Dedifferentiated amniotic fluid mesenchymal stem cell (primary cell): ENCODE data around the gene SPATA33.
"Not testable (repeated sequence)": the region's sequence is repeated elsewhere in the genome, so short reads cannot be mapped to it uniquely, and the experiment has no call there.

Experiments used
- DNase-seq: peaks from one replicate; pipeline ENCODE4 v3.0.0-alpha.2; 2016; ENCODE audit errors: extremely low spot score

SPATA33 gene

GRCh38 chr16:89693931-89694783, 36.5 kb downstream of the SPATA33 start:
- no peak for DNase-seq

GRCh38 chr16:89694784-89695085, 37.1 kb downstream of the SPATA33 start:
- DNase-seq: not testable (repeated sequence)

GRCh38 chr16:89695086-89695874, 37.6 kb downstream of the SPATA33 start:
- no peak for DNase-seq

GRCh38 chr16:89695875-89696669, 38.4 kb downstream of the SPATA33 start:
- DNase-seq: no peak

DNA sequence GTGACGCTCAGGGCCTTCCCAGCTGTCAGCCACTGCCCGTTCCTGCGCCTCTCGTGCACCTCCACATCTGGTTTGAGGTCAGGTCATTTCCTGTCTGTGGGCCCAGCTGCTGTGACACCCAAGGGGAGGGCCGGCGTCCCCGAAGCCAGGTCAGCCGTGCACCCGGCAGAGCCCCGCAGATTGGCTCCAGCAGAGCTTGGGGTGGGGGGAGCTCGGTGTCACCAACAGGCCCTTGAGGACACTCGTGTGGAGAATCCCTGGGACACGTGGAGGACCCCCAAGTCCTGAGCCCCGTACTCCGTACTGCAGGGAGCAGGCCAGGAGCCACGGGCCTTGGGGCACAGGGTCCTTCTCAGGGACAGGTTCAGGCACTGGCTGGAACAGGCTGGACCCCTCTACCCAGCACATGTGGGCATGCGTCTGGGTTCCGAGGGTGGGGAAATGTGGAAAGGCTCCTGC, 39.1 kb downstream of the SPATA33 start:
- no peak for DNase-seq

DNA sequence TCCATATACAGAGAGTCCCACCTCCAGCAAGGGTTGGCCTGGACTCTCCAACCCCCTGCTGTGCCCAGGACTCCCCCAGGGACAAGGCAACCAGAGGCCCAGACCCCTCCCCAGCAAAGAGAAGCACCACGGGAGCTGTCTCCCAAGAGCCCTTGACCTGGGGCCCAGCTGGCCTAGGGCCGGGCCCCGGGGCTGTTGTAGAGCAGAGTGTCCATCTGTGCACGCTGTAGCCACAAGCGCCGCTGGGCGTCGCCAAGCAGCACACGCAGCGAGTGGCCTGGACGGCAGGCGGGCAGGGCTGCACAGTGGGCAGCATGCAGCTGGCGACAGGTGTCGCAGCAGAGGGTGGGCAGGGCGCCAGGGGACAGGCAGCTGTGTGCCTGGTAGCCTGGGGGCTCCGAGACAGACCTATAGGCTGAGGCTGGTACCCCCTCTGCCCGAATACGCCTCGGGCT, 39.6 kb downstream of the SPATA33 start:
- DNase-seq: no peak

DNA sequence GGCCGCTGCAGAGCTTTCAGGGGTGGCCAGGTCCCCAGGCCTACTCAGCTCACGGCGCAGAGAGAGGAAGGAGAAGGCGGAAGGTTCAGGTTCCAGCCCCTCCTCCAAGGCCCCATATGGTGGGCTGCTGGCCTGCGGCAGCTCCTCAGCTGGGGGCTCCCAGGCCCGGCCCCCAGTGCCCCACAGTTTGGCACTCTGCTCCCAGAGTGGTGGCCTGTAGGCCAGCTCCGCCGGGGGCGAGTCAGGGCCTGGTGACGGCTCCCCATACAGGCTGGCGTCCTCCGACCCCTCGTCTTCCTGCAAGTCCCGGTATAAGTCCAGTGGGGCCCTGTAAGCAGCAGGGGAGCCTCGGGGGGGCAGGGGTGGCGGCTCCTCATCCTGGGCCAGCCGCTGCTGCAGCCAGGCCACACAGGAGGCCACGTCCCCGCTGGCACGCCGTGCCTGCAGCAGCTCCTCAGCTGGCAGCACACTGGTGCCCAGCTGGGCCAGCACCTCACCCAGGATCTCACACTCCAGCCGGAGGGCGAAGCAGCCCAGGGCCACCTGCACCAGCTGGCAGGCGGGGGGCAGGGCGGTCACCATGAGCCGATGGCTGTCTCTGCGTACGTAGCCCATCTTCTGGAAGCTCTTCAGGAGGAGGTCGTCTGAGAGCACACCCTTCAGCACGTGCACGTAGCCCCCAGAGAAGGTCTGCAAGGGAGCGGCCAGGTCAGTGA, 40.1 kb downstream of the SPATA33 start:
- DNase-seq: no peak

GRCh38 chr16:89698717-89699116, 41.1 kb downstream of the SPATA33 start:
- not testable (repeated sequence) for DNase-seq

GRCh38 chr16:89699629-89700099, 42.0 kb downstream of the SPATA33 start:
- not testable (repeated sequence) for DNase-seq

DNA sequence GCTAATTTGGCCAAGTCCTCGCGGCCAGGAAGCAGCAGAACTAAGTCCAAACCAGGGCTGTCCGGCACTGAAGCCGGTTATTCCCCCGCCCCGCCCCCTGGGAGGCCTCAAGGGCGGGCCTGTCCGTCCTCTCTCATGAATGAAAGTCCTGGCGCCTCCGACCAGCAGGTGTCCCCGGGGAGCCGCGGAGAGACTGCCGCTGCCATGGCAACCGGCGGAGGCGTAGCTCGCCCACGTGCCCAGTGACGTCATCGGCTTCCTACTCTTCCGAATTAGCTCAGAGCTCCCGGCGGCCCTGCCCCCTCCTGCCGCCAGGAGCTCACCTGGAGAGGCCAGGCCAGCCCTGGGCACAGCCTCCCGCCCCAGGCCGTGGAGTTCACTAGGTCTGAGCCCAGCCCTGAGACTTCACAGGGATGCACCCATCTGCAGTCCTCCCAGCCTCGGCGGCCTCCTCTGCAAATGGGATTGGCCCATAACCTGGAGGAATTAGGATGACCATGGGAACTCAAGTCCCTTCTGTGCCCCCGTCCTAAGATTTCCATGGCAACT, 42.5 kb downstream of the SPATA33 start:
- DNase-seq: peak; percentile 93

- no peak for DNase-seq
These were observed 43.2 kb downstream of the SPATA33 start for GRCh38 chr16:89700649-89701424.

DNA sequence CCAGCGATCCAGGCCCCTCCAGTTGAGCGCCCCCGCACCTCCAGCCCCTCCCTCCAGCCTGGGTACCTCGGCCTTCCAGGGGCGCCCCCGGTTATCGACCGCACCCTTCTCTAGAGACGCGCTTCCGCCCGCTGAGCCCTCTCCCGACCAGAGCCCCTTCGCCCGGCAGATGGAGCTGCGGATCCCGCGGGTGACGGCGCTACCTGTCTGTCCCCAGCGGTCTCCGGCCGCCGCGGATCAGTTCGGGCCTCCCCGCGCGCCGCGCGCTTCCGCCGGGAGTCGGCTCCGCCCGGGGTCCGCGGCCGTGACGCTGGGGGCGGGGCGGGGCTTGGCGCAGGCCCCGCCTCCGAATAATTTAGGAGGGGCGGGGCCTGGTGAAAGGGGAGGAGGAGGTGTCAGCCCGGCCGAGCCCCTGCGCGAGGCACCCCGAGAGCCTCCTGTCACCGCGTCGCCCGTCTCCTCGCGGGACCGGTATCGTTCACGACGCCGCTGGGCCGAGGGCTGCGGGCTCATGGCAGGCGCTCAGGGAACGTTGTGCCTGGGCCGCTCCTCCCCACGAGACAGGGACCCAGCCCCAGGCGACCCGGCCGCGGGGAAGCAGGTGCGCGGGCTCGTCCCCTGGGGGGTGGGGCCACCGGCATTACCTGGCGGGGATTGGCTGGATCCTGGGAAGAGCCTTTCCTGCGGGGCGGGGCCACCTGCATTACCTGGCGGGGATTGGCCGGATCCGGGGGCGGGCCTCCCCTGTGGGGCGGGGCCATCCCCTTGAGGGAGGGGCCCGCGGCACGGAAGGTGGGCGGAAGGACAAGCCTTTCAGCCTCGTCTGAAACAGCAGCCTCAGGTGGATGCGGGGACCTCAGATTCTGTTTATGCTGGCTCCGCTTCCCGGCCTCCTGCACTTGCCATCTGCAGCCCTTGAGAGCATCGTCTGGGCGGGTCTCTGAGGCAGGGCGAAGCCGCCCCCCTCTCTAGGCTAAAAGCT, 44.1 kb downstream of the SPATA33 start, which contains the start of gene SPATA2L:
TSS of gene SPATA2L (minus strand) at position 281 of the 982 bp plus-strand sequence. CDS start 473 bp downstream, outside the sequence.
- peak; percentile 43 for DNase-seq

- no peak for DNase-seq
These were observed 46.6 kb downstream of the SPATA33 start for GRCh38 chr16:89704281-89704680.

DNA sequence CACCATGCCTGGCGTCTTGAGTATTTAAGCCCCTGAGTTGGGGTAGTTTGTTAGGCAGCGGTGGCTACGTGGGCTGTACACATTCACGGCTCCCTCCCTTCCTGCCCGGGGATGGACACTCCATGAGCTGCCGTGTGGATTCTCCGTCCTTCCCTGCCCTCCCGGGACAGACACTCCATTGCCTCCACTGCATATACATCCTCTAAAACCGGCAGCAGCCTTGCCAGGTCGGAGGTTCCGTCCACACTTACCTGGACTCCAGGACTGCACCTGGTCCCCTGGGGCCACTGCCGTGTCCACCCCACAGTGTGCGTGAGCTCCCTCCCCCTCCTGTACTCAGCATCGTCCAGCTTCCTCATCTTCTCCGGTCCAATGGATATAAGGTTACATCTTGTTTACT, 47.4 kb downstream of the SPATA33 start:
- no peak for DNase-seq

GRCh38 chr16:89706518-89707260, 49.1 kb downstream of the SPATA33 start:
- no peak for DNase-seq

DNA sequence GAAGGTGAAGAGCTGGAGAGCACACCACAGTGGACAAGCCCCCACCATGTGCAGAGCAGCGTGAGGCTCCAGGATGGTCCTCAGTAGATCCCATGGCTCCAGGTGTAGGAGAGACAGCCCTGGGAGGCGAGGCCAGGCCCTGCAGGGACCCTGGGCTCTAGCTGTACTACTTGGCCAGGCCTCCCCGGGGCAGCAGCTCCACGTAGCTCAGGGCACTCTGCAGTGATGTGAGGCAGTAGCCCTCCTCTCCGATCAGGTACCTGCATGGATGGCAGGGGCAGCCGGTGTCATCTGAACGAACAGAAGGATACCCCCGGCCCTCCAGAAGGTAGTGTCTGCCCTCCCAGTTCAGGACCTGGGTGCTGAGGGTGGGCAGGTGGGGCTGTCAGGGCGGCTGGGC, 50.1 kb downstream of the SPATA33 start:
- DNase-seq: no peak

DNA sequence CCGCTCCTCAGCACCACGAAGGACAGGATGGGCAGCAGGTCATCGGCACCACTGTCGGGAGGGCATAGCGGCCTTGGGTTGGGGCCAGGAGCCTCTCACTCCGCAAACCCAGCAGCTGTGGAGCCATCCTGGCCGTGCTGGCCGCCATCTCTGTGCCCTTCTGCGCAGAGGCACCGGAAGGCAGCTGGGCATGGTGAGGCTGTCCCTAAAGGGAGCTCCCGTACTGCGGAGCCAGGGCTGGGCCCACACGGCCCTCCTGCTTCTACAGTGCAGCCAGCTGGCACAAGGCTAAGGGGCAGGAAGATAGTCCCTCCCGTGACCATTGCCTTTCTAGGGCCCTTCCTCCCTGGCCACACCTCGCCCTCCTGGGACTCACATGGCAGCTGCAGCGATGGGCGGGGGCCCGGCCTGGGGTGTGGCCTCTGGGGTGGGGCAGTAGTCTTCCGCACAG, 50.9 kb downstream of the SPATA33 start:
- DNase-seq: no peak

DNA sequence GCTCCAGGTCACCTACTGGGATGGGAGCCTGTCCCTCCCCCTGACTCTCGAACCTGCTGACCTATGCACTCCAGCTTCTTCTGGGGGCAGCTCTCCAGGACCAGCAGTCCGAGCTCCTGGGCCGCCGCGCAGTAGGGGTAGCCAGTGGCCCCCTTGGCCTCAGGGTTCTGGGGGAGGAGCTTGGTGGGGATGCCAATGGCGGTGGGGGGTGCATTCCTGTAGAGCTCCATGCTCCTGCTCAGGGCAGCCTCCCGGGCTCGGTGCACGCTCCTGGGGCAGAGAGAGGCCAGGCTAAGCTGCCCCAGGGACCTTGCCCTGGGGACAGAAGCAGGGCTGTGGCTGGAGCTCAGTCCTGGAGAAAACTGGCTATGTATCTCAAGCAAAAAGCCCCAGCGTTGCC, 51.5 kb downstream of the SPATA33 start:
- no peak for DNase-seq
